Measurements from ENCODE around the gene NFAT5. TPM values are rescaled to one million over a fixed set of nuclear protein-coding genes. Genes with fewer than 3 reads are reported as not detected.
A peak's percentile ranks its signal among the peaks of the same experiment; 100 is the strongest.

NFAT5 gene
- polyA plus RNA-seq, 2 of the 4 experiments (the other 2 are of a cell fraction): 9.5 to 45.1 TPM

- FAIRE-seq (no peak), ATAC-seq (no peak)
Measured at GRCh38 chr16:69553332-69553731, 12.4 kb upstream of the NFAT5 start.

GRCh38 chr16:69554495-69554894 lies 11.3 kb upstream of the NFAT5 start:
- DNase-seq (ENCODE audit: low read depth in 1 of 2, low spot score in 1 of 2) (no peak), ATAC-seq (peak in 1 of 2 experiments; percentile 62; a peak in 3 of 6 replicates), FAIRE-seq (no peak)
- no peak for TF ChIP-seq EHMT2 (IDR thresholded peaks at IDR 0.05; ENCODE audit: low read depth)
- no peak for TF ChIP-seq CBX8 (IDR thresholded peaks at IDR 0.05)
- TF ChIP-seq ESRRA (IDR thresholded peaks at IDR 0.05; ENCODE audit: borderline replicate concordance, low read length): no peak
- no peak for TF ChIP-seq SREBF2 (IDR thresholded peaks at IDR 0.05)
- TF ChIP-seq FOSL2 (IDR thresholded peaks at IDR 0.05): no peak
- no peak for TF ChIP-seq FOSL2 (CRISPR knock-in tag; IDR thresholded peaks at IDR 0.05)
- no peak for TF ChIP-seq MYC (IDR thresholded peaks at IDR 0.05; ENCODE audit: borderline replicate concordance, low read length)
- no peak for TF ChIP-seq GATA3 (IDR thresholded peaks at IDR 0.05; ENCODE audit: borderline replicate concordance)
- no peak for TF ChIP-seq CBX2 (IDR thresholded peaks at IDR 0.05; ENCODE audit: borderline replicate concordance, low read depth)
- no peak for TF ChIP-seq TFCP2L1 (CRISPR knock-in tag; IDR thresholded peaks at IDR 0.05)
- no peak for TF ChIP-seq NR3C1 (IDR thresholded peaks at IDR 0.05)
- no peak for TF ChIP-seq POLR2AphosphoS2 (conservative IDR thresholded peaks at IDR 0.05; ENCODE audit: low read length)
- no peak for TF ChIP-seq ZFP36 (IDR thresholded peaks at IDR 0.05; ENCODE audit: borderline replicate concordance, partially characterized antibody)
- TF ChIP-seq CHD2 (IDR thresholded peaks at IDR 0.05; ENCODE audit: low read length, partially characterized antibody): no peak
- TF ChIP-seq MAZ (IDR thresholded peaks at IDR 0.05; ENCODE audit: borderline replicate concordance, low read depth, low read length): no peak
- TF ChIP-seq PBX3 (IDR thresholded peaks at IDR 0.05): no peak
- TF ChIP-seq REST (IDR thresholded peaks at IDR 0.05): no peak
- TF ChIP-seq KDM5A (IDR thresholded peaks at IDR 0.05): no peak
- TF ChIP-seq RFX5 (IDR thresholded peaks at IDR 0.05): no peak
- TF ChIP-seq NFE2L2 (conservative IDR thresholded peaks at IDR 0.05; ENCODE audit: low read length): no peak
- TF ChIP-seq KDM1A (IDR thresholded peaks at IDR 0.05; ENCODE audit: low read depth): no peak
- 88% methylated on average over 2 of the region's 2 CpGs for WGBS (ENCODE audit: missing lambda C conversion rate)
- Histone ChIP-seq H3K4me2 (no peak overlapping the region), H3K4me3 (no peak overlapping the region), H3K4me1 (no peaks in the 10 kb centered on the region), H3K27ac (no peak overlapping the region), H3K9me3 (no peaks in the 10 kb centered on the region)
- ChIA-PET CTCF (interaction anchor here (0.6 to 1.1 kb wide), 2 partner anchors 147 to 156 kb away, joined by 3 to 4 read pairs; no protein-coding TSS in a partner anchor), POLR2A (interaction anchor here (0.5 kb wide), 1 partner anchor 12 kb away, joined by 3 read pairs; the partner anchor contains the start of gene NFAT5)

More at GRCh38 chr16:69553332-69553731, 12.4 kb upstream of the NFAT5 start:
- DNase-seq (ENCODE audit: low read depth in 1 of 2, low spot score in 1 of 2): no peak
- POLR2A ChIA-PET: interaction anchor here (1.2 kb wide), 1 partner anchor 11 kb away, joined by 3 read pairs; no protein-coding TSS in a partner anchor
- no peak overlapping the region for H3K4me3 ChIP-seq
- no peak overlapping the region for H3K4me2 ChIP-seq
- no peaks in the 10 kb centered on the region for H3K4me1 ChIP-seq
- 88% methylated on average over 4 of the region's 4 CpGs for WGBS (ENCODE audit: missing lambda C conversion rate)
- H3K9me3 ChIP-seq: no peaks in the 10 kb centered on the region
- no peak overlapping the region for H3K27ac ChIP-seq
- CTCF ChIA-PET: interaction anchor here (0.9 to 1.2 kb wide), 2 partner anchors 96 to 157 kb away, joined by 3 to 4 read pairs; no protein-coding TSS in a partner anchor
- TF ChIP-seq CEBPB (IDR thresholded peaks at IDR 0.05): no peak
- TF ChIP-seq RCOR1 (IDR thresholded peaks at IDR 0.05; ENCODE audit: low read depth, low read length): no peak
- TF ChIP-seq RFX5 (IDR thresholded peaks at IDR 0.05): no peak
- no peak for TF ChIP-seq KDM5A (IDR thresholded peaks at IDR 0.05)
- TF ChIP-seq NFE2L2 (conservative IDR thresholded peaks at IDR 0.05; ENCODE audit: low read length): no peak
- TF ChIP-seq MAX (IDR thresholded peaks at IDR 0.05): no peak
- TF ChIP-seq MAZ (IDR thresholded peaks at IDR 0.05; ENCODE audit: borderline replicate concordance, low read depth, low read length): no peak
- TF ChIP-seq FOSL2 (IDR thresholded peaks at IDR 0.05): no peak
- TF ChIP-seq FOSL2 (CRISPR knock-in tag; IDR thresholded peaks at IDR 0.05): no peak
- no peak for TF ChIP-seq SMC3 (IDR thresholded peaks at IDR 0.05)
- no peak for TF ChIP-seq USF2 (IDR thresholded peaks at IDR 0.05)
- no peak for TF ChIP-seq JUNB (IDR thresholded peaks at IDR 0.05)
- TF ChIP-seq HEYL (CRISPR knock-in tag; IDR thresholded peaks at IDR 0.05): no peak
- TF ChIP-seq ZC3H11A (IDR thresholded peaks at IDR 0.05): no peak
